HCT116 (cell line): ENCODE results near the gene SNCA. TPM values are rescaled to one million over a fixed set of nuclear protein-coding genes. Genes with fewer than 3 reads are reported as not detected.

Experiments
- ATAC-seq: fragments of 200-7000 bp; cut with Tn5 transposase; 2 replicates; pipeline ENCODE4 v1.9.1; 2020; ENCODE audit warnings: mild to moderate bottlenecking, moderate library complexity
- BruUV-seq: library from RNA; stranded (reverse); fragments of 400-500 nt; replicated peaks from 2 replicates; lab custom pipeline; 2021; lab: Mats Ljungman, UMichigan
- CTCF ChIA-PET: fragments of 300-600 bp; sonication (Branson Sonifier 250); formaldehyde crosslinking; loops from one replicate; lab custom pipeline; 2021; ENCODE audit warnings: antibody characterized with exemption; lab: Charles Lee
- POLR2A ChIA-PET: fragments of 300-600, 350-600 bp; sonication (Branson Sonifier 250); formaldehyde crosslinking; loops from one replicate; lab custom pipeline; 2021; ENCODE audit warnings: antibody characterized with exemption; lab: Charles Lee
- RAD21 ChIA-PET, 2 experiments: fragments of 300-600 bp; sonication (Branson Sonifier 250); formaldehyde crosslinking; loops; one replicate each; lab custom pipeline; 2023; ENCODE audit warnings: low total read pairs in 2 of 2; ENCODE audit not compliant: uncharacterized antibody in 2 of 2, unreplicated experiment in 2 of 2, low non-redundant PET in 1 of 2; lab: Charles Lee
- DNase-seq: peaks from one replicate; pipeline ENCODE4 v3.0.0-alpha.2; 2010; ENCODE audit warnings: low read depth, low spot score
- H2AFZ ChIP-seq: fragments of 200-600 bp; shearing (Covaris generic), sonication (generic); 2 replicates; pipeline ENCODE4 v1.6.1; 2017; ENCODE audit warnings: low read depth, mixed run types, mixed read lengths, antibody characterized with exemption, low read length; ENCODE audit not compliant: poor library complexity, severe bottlenecking
- H3K27ac ChIP-seq: 2 replicates; pipeline ENCODE4 v1.5.1; 2012; ENCODE audit warnings: low read depth, low read length
- H3K27me3 ChIP-seq: fragments of 200-600 bp; sonication (generic); 2 replicates; pipeline ENCODE4 v1.6.1; 2016; ENCODE audit warnings: mixed run types, low read length, mixed read lengths; ENCODE audit not compliant: insufficient read depth
- H3K36me3 ChIP-seq, 2 experiments: fragments of 200-500 bp in 1 of 2; fragments of 200-600 bp in 1 of 2; sonication (Bioruptor generic) in 1 of 2; sonication (generic) in 1 of 2; 2 replicates each; pipeline versions ENCODE4 v1.5.1 to v1.6.1; 2014 to 2016; ENCODE audit warnings: low read length in 2 of 2, inconsistent platforms in 1 of 2, mixed read lengths in 1 of 2, mixed run types in 1 of 2; ENCODE audit not compliant: insufficient read depth in 2 of 2, control insufficient read depth in 1 of 2
- H3K4me1 ChIP-seq, 2 experiments: fragments of 200-600 bp in 1 of 2; sonication (generic) in 1 of 2; 2 replicates each; pipeline versions ENCODE4 v1.5.1 to v1.6.1; 2012 to 2017; ENCODE audit warnings: low read length in 2 of 2, inconsistent platforms in 1 of 2, mild to moderate bottlenecking in 1 of 2, mixed read lengths in 1 of 2, mixed run types in 1 of 2, moderate library complexity in 1 of 2; ENCODE audit not compliant: insufficient read depth in 2 of 2, control insufficient read depth in 1 of 2
- H3K4me2 ChIP-seq: fragments of 200-600 bp; sonication (generic); 2 replicates; pipeline ENCODE4 v1.6.1; 2017; ENCODE audit warnings: mixed run types, low read length, mixed read lengths
- H3K4me3 ChIP-seq, 2 experiments: fragments of 200-600 bp in 1 of 2; sonication (generic) in 1 of 2; replicated peaks in 1 of 2; 2 replicates each; pipeline ENCODE4 v1.5.1; 2011 to 2016; ENCODE audit warnings: low read length in 2 of 2, control low read depth in 1 of 2, low read depth in 1 of 2, mild to moderate bottlenecking in 1 of 2, mixed read lengths in 1 of 2, mixed run types in 1 of 2
- H3K79me2 ChIP-seq: fragments of 200-600 bp; sonication (generic); 2 replicates; pipeline ENCODE4 v1.6.1; 2017; ENCODE audit warnings: mild to moderate bottlenecking, mixed run types, low read length, moderate library complexity, mixed read lengths; ENCODE audit not compliant: insufficient read depth
- H3K9ac ChIP-seq: fragments of 200-600 bp; sonication (generic); 2 replicates; pipeline ENCODE4 v1.6.1; 2016; ENCODE audit warnings: low read length, mixed read lengths
- H3K9me2 ChIP-seq: fragments of 200-600 bp; sonication (generic), shearing (Covaris generic); 2 replicates; pipeline ENCODE4 v1.6.1; 2017; ENCODE audit warnings: mixed run types, mild to moderate bottlenecking, moderate library complexity; ENCODE audit not compliant: insufficient read depth
- H3K9me3 ChIP-seq, 2 experiments: fragments of 200-500 bp in 1 of 2; fragments of 200-600 bp in 1 of 2; sonication (Bioruptor generic) in 1 of 2; sonication (generic) in 1 of 2; 2 replicates each; pipeline ENCODE4 v1.6.1; 2014 to 2017; ENCODE audit warnings: low read length in 2 of 2, mixed read lengths in 2 of 2, inconsistent platforms in 1 of 2, low read depth in 1 of 2, mild to moderate bottlenecking in 1 of 2, mixed run types in 1 of 2, moderate library complexity in 1 of 2; ENCODE audit not compliant: control insufficient read depth in 1 of 2, insufficient read depth in 1 of 2
- H4K20me1 ChIP-seq: fragments of 200-600 bp; sonication (generic), shearing (Covaris generic); 2 replicates; pipeline ENCODE4 v1.6.1; 2017; ENCODE audit warnings: mixed run types, mild to moderate bottlenecking, moderate library complexity; ENCODE audit not compliant: insufficient read depth
- CBX3 ChIP-seq: IDR thresholded peaks from 2 replicates; pipeline ENCODE4 v1.6.1; 2012; ENCODE audit warnings: low read depth
- CEBPB ChIP-seq: IDR thresholded peaks from 2 replicates; pipeline ENCODE4 v1.6.1; 2012; ENCODE audit warnings: low read depth
- EGR1 ChIP-seq: IDR thresholded peaks from 2 replicates; pipeline ENCODE4 v1.6.1; 2012; ENCODE audit warnings: low read depth
- EZH2phosphoT487 ChIP-seq: fragments of 200-600 bp; IDR thresholded peaks from 2 replicates; pipeline ENCODE4 v1.6.1; 2018; ENCODE audit warnings: antibody characterized with exemption, borderline replicate concordance
- FOSL1 ChIP-seq: IDR thresholded peaks from 2 replicates; pipeline ENCODE4 v1.6.1; 2012; ENCODE audit warnings: low read depth
- POLR2A ChIP-seq: IDR thresholded peaks from 2 replicates; pipeline ENCODE4 v1.7.0; 2011; ENCODE audit warnings: borderline replicate concordance; ENCODE audit not compliant: insufficient read depth, insufficient read length; ENCODE audit errors: extremely low read depth
- POLR2AphosphoS5 ChIP-seq: IDR thresholded peaks from 2 replicates; pipeline ENCODE4 v1.6.1; 2011; ENCODE audit warnings: mild to moderate bottlenecking, low read depth, low read length, moderate library complexity
- SRF ChIP-seq: IDR thresholded peaks from 2 replicates; pipeline ENCODE4 v1.6.1; 2012; ENCODE audit warnings: low read depth
- TCF7L2 ChIP-seq: IDR thresholded peaks from 2 replicates; pipeline ENCODE4 v1.7.0; 2011; ENCODE audit warnings: borderline replicate concordance, inconsistent platforms; ENCODE audit not compliant: insufficient read depth, insufficient read length; ENCODE audit errors: extremely low read depth
- YY1 ChIP-seq: IDR thresholded peaks from 2 replicates; pipeline ENCODE4 v1.6.1; 2011; ENCODE audit warnings: low read length, low read depth, moderate library complexity, mild to moderate bottlenecking; ENCODE audit not compliant: insufficient replicate concordance; ENCODE audit errors: extremely low read depth
- ZFX ChIP-seq: fragments of 450-650 bp; IDR thresholded peaks from 2 replicates; pipeline ENCODE4 v1.6.1; 2017
- ZNF274 ChIP-seq: fragments of 200-500 bp; sonication (Bioruptor generic); IDR thresholded peaks from 2 replicates; pipeline ENCODE4 v1.6.1; 2014; ENCODE audit warnings: mild to moderate bottlenecking, low read depth, low read length, inconsistent platforms
- intact Hi-C: fragments of 100-400 bp; cut with micrococcal nuclease; formaldehyde crosslinking; loops from 2 replicates; pipeline ENCODE4 v1.10.0; 2022
- total RNA-seq: library from RNA; stranded (reverse); gene quantifications from one replicate; pipeline ENCODE4 v1.2.1, GENCODE V29; 2021; ENCODE audit not compliant: unreplicated experiment
- TF ChIP-seq, protein P1 (sequence below): IDR thresholded peaks from 2 replicates; pipeline ENCODE4 v1.6.1; 2011; ENCODE audit warnings: mild to moderate bottlenecking, low read length, moderate library complexity; ENCODE audit not compliant: insufficient replicate concordance; ENCODE audit errors: extremely low read depth
- TF ChIP-seq, protein P2 (sequence below), 3 experiments: fragments of 200-600 bp in 1 of 3; sonication (generic) in 1 of 3; IDR thresholded peaks in 2 of 3; conservative IDR thresholded peaks in 1 of 3; 2 replicates each; pipeline ENCODE4 v1.5.1; 2012 to 2017; ENCODE audit warnings: low read depth in 2 of 3, low read length in 2 of 3, antibody characterized with exemption in 1 of 3, borderline replicate concordance in 1 of 3, control low read depth in 1 of 3, mild to moderate bottlenecking in 1 of 3, mixed read lengths in 1 of 3, mixed run types in 1 of 3, moderate library complexity in 1 of 3; ENCODE audit not compliant: insufficient read depth in 1 of 3

The SNCA gene
- total RNA-seq, 1 experiment from 2014 or later: 1.0 TPM

- ChIA-PET RAD21 (no interaction called here), POLR2A (no interaction called here)
- no peaks in the 10 kb centered on the region for H3K27me3 ChIP-seq
- BruUV-seq: no TSS peak
- H3K9ac ChIP-seq: no peak overlapping the region
- no peaks in the 10 kb centered on the region for H3K9me3 ChIP-seq
- H3K4me2 ChIP-seq: no peak overlapping the region
- no peak for DNase-seq
- no peaks in the 10 kb centered on the region for H3K9me2 ChIP-seq
- no peaks in the 10 kb centered on the region for H3K36me3 ChIP-seq
- H3K4me3 ChIP-seq: no peak overlapping the region
- TF ChIP-seq, protein P1, sequence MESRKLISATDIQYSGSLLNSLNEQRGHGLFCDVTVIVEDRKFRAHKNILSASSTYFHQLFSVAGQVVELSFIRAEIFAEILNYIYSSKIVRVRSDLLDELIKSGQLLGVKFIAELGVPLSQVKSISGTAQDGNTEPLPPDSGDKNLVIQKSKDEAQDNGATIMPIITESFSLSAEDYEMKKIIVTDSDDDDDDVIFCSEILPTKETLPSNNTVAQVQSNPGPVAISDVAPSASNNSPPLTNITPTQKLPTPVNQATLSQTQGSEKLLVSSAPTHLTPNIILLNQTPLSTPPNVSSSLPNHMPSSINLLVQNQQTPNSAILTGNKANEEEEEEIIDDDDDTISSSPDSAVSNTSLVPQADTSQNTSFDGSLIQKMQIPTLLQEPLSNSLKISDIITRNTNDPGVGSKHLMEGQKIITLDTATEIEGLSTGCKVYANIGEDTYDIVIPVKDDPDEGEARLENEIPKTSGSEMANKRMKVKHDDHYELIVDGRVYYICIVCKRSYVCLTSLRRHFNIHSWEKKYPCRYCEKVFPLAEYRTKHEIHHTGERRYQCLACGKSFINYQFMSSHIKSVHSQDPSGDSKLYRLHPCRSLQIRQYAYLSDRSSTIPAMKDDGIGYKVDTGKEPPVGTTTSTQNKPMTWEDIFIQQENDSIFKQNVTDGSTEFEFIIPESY: no peak
- no peak for TF ChIP-seq CBX3
- TF ChIP-seq ZFX: no peak
- TF ChIP-seq SRF: no peak
- TF ChIP-seq, protein P2, sequence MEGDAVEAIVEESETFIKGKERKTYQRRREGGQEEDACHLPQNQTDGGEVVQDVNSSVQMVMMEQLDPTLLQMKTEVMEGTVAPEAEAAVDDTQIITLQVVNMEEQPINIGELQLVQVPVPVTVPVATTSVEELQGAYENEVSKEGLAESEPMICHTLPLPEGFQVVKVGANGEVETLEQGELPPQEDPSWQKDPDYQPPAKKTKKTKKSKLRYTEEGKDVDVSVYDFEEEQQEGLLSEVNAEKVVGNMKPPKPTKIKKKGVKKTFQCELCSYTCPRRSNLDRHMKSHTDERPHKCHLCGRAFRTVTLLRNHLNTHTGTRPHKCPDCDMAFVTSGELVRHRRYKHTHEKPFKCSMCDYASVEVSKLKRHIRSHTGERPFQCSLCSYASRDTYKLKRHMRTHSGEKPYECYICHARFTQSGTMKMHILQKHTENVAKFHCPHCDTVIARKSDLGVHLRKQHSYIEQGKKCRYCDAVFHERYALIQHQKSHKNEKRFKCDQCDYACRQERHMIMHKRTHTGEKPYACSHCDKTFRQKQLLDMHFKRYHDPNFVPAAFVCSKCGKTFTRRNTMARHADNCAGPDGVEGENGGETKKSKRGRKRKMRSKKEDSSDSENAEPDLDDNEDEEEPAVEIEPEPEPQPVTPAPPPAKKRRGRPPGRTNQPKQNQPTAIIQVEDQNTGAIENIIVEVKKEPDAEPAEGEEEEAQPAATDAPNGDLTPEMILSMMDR (IDR thresholded peaks at IDR 0.05 in 2 of 3, conservative IDR thresholded peaks at IDR 0.05 in 1 of 3; ENCODE audit: borderline replicate concordance in 1 of 3, insufficient read depth in 1 of 3, low read depth in 2 of 3, low read length in 2 of 3): no peak
- TF ChIP-seq FOSL1: no peak
- TF ChIP-seq ZNF274: no peak
- TF ChIP-seq CEBPB: no peak
- no peak for TF ChIP-seq POLR2A
- no peak for TF ChIP-seq YY1
- no peak for TF ChIP-seq EZH2phosphoT487
- no peak for TF ChIP-seq EGR1
- TF ChIP-seq POLR2AphosphoS5: no peak
- TF ChIP-seq TCF7L2: no peak
- TF ChIP-seq, all 23 proteins: peak for 0
- no peak overlapping the region for H3K27ac ChIP-seq
- ATAC-seq: no peak
- CTCF ChIA-PET: no interaction called here
- intact Hi-C loops: no loop called here
- no peaks in the 10 kb centered on the region for H3K79me2 ChIP-seq
- H3K4me1 ChIP-seq: peaks cover 0 to 14% of the 10 kb centered on the region in 2 experiments; a peak in 2 of 4 replicates
- no peaks in the 10 kb centered on the region for H4K20me1 ChIP-seq
- no peak overlapping the region for H2AFZ ChIP-seq
These were observed 151.7 kb downstream of the SNCA start for GRCh38 chr4:89685277-89685676.
